ENCODE data around the gene SLX4. TPM values are rescaled to one million over a fixed set of nuclear protein-coding genes. Genes with fewer than 3 reads are reported as not detected.
"Not testable (repeated sequence)": the region's sequence is repeated elsewhere in the genome, so short reads cannot be mapped to it uniquely, and the experiment has no call there.

SLX4 gene
- total RNA-seq, 1 experiment from 2014 or later = 7.4 TPM

DNA sequence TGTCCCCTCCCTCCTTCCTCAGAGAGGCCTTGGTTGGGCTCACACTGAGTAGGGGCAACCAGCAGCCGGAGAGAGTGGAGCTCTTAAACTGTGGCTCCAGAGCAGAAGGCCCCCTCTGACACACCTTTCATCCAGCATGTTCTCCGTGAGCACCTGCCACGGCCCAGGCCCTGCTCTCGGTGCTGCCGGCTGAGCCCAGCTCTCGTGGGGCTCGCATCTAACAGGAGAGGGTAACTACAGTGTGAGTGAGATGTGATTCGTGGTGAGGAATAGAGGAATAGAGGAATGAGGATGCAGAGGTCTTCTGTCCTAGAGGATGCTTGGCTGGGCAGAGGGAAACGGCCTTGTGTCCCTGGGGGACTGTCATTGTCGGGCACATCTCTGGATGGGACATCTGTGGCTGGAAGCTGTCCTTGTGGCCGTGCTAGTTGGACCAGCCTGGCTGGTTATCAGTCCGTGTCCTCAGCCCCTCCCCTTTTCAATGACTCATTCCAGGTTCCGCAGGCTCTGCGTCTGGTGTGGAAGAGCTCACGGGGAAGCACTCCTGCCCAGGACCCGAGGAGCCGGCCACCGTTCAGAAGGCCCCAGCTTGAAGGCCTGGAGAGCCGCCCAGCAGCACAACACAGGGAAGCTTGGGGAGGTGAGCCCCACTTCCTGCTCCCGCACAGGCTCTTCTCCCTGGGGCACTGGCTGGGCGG is 31.1 kb upstream of the SLX4 start:
- peak; percentile 66 for DNase-seq (ENCODE audit: low spot score)

DNA sequence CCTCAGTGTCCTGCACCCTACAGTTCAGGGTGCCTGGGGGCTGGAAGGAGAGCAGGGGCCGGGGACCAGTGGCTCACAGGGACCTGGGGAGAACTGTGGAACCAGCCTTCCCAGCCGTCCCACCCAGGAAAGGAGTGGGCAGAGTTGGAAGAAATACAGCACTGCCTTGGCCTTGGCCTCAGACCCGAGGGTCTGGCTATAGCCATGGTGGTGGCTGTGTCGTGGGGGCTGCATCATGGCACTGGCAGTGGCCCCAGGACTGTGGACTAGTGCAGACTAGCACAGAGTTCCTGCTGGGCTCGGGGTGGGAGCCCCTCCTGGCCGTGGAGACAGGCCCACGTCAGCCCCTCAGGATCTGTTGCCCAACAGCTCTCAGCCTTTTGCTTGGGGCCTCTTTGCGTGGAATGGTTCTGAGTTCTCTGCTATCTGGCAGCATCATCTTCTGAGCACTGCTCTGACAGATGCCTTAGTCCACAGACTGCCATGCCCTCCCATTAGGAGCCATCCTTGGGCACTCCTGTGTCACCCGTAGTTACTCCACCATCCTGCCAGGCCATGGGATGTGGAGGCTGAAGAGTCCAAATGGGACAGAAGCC is 30.5 kb upstream of the SLX4 start:
- DNase-seq (ENCODE audit: low spot score) = no peak

DNA sequence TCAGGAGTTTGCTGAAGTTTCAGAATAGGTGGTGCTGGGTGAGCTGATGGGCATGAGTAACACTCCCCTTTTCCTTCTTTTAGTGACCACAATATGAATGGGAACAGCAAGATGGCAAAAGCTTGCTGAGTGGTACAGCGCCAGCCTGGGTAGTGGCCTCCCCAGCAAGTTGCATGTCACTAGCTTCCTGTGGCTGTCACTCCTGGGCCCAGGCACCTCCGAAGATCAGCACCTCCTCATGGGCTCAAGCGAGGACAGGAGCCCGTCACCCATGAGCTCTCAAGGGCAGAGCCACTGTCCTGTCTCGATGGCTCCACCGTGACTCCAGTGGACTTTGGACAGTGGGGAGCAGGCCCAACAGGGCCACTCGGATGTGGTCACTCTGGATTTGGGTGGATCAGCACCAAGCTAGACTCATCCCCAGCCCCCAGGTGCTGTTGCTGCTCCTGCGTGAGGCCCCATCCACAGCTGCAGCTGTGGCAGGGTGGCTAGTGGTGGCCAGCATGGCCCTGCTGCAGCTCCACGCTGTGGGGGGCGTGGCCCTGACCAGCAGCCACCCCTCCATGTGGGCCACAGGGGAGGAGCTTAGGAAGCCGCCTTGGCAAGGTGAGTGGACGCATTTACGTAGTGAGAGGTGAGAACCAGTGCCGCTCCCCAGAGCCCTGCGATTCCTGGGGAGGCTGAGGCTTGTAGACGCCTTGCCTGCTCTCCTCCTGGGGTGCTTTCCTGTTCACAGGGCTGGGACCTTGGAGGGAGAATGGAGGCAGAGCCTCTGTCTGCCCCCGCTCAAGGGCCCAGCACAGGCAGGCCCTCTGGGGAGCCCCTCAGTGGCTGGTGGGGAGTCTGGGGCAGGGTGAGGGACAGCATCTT is 29.5 kb upstream of the SLX4 start:
- no peak for DNase-seq (ENCODE audit: low spot score)

DNA sequence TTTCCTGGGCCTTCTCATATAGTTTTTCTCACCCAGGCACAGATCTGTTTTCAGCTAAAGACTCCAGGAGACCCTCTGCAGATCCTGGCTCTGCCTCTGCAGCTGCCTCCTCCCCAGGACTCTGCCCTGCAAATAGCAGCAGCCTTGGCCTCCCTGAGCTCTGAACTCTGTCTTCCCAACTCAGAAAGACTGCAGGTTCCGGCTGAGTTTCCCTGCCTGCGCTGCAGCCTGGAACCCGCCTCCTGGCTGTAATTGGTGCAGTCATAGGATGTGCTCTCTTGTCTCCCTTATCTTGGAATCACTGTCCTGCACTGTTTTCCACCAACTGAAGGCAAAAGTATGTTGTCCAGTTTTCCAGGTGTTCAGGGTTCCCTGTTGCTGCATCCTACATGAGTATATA is 28.8 kb upstream of the SLX4 start:
- DNase-seq (ENCODE audit: low spot score) = no peak

GRCh38 chr16:3638916-3639644 is 27.7 kb upstream of the SLX4 start:
- no peak for DNase-seq (ENCODE audit: low spot score)

DNA sequence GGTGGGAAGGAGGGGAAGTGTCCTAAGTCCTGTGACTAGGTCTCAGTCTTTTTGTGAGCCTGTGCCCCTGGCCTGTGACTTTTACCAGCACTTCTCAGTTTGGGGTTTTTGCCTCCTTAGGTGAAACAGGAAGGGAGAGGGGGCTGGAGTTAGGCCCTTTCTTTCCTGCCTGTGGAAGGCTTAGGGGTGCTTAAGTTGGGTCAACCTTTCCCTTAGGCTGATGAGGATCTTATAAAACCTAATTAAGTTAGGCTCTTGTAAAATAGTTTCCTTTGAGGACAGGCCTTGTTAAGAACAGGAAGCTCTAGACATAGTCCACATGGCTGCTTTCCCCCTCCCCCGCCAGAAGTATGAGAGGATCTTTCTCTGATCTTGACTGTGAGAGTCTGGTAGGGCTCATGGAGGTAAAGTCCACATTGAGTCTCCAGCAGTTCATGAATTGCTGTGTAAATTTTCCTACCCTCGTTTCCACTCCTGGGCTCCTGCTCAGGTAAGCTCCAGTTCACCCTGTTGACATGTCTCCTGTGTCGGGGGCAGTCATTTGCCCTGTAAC is 26.0 kb upstream of the SLX4 start:
- DNase-seq (ENCODE audit: low spot score) = no peak

DNA sequence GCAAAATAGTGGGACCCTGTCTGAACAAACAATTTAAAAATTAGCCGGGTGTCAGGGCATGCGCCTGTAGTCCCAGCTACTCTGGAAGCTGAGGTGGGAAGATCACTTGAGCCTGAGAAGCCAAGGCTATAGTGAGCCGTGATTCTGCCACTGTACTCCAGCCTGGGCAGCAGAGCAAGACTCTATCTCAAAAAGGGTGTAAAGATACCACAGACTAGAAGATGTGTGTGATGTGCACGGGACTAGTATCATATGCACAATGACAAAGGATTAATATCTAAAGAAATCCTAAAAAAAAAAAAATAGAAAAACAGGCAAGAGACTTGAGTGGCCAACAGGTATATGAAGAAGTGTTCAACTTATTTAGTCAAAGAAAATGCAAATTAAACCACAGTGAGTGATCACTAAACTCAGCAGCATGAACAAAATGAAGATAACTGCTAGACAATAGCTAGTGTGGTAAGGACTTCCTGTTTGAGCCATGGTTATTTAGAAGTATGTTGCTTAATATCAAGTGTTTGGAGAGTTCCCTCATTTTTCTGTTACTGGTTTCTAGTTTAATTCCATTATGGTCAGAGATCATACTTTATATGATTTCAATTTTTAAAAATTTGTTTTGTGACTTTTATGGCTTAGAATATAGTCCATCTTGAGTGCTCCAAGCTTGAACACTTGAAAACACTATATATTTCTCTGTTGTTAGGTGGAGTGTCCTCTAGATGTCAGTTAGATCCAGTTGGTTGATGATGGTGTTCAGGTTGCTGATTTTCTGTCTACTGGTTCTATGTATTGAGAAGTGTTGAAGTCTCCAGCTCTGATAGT is 14.7 kb upstream of the SLX4 start:
- no peak for DNase-seq (ENCODE audit: low spot score)

- DNase-seq (ENCODE audit: low spot score) = no peak
Observed at GRCh38 chr16:3625331-3625730, 13.9 kb upstream of the SLX4 start.

GRCh38 chr16:3623642-3624041 is 12.2 kb upstream of the SLX4 start:
- no peak for DNase-seq (ENCODE audit: low spot score)

GRCh38 chr16:3618769-3619141 is 7.3 kb upstream of the SLX4 start:
- DNase-seq (ENCODE audit: low spot score) = peak; percentile 88

DNA sequence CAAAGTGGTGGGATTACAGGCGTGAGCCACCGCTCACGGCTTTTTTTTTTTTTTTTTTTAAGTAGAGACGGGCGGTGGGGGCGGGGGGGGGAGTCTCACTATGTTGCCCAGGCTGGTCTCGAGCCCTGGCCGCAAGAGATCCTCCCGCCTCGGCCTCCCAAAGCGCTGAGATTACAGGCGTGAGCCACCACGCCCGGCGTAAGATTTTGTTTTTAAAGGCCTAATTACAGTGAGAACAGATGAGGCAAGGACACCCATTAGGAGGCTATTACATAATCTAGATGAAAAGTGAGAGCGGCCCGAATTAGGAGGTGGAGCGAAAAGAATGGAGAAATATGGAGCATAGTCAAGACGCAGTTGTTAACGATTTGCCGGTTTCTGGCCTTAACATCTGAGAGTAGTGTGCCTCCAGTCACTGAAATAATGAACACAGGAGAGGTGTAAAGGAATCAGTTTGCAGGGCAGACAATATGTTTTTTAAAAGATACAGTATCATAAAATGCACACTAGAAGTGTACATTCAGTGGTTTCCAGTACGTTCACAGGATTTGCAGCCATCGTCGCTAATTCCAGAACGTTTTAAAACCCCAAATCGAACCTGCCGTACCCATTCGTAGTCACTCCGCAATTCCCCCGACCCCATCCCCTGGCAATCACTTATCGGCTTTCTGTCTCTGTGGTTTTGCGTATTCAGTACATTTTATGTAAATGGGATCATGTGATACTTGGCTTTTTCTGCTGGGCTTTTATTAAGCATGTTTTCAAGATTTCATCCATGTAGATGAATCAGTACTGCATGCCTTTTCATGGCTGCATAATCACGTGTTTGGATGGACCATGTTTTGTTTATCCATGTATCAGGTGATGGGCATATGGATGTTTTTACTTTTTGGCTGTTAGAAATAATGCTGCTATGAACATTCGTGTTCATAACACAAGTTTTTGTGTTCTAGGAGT is 1.4 kb upstream of the SLX4 start:
- DNase-seq (ENCODE audit: low spot score) = no peak

GRCh38 chr16:3610698-3611145 is 684 bp downstream of the SLX4 start:
- peak; percentile 21 for DNase-seq (ENCODE audit: low spot score)

- no peak for DNase-seq (ENCODE audit: low spot score)
Observed at GRCh38 chr16:3609895-3610697, 1.3 kb downstream of the SLX4 start.

DNA sequence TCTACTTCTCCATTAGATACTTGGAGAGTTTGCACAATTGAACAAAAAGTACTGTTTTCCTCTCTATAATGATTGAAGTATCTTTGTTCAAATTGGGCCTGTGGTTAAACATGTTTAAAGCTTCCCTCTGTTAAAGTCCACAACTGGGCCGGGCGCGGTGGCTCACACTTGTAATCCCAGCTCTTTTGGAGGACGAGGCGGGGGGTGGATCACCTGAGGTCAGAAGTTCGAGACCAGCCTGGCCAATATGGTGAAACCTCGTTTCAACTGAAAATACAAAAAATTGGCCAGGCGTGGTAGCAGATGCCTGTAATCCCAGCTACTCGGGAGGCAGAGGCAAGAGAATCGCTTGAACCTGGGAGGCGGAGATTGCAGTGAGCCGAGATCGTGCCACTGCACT is 2.4 kb downstream of the SLX4 start:
- DNase-seq (ENCODE audit: low spot score) = not testable (repeated sequence)

DNA sequence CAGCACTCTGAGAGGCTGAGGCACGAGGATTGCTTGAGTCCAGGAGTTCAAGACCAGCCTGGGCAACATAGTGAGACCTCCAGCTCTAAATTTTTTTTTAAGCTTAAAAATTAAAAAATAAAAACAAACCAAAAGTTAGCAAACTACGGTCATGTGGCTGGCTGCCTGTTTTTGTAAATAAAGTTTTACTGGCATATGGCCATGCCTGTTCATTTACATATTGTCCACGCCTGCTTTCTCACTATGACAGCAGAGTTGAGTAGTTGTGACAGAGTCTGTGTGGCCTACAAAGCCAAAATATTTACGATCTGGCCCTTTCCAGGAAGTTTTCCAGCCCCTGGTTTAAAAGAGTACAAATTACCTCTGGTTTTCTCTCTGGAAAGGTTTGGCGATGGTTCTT is 3.3 kb downstream of the SLX4 start:
- DNase-seq (ENCODE audit: low spot score) = no peak

GRCh38 chr16:3607634-3608033 is 3.8 kb downstream of the SLX4 start:
- no peak for DNase-seq (ENCODE audit: low spot score)

DNA sequence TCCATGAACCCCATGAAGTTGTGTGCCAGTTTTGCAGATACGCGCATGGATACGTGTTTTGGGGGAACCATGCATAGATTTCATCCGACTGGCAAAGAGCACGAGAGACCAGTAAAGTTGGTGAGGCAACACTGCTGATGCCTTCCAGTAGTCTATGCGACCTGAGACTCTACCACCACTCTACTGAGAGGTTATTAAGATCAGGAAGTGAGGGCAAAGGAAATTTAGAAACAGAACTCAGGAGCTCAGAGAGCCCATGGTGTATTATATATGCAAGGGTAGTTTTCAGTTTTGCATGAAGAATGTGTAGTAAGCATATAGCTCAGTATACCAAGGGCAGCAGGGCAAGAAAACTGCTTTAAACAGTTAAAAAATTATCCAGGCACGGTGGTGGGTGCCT is 4.2 kb downstream of the SLX4 start:
- no peak for DNase-seq (ENCODE audit: low spot score)

DNA sequence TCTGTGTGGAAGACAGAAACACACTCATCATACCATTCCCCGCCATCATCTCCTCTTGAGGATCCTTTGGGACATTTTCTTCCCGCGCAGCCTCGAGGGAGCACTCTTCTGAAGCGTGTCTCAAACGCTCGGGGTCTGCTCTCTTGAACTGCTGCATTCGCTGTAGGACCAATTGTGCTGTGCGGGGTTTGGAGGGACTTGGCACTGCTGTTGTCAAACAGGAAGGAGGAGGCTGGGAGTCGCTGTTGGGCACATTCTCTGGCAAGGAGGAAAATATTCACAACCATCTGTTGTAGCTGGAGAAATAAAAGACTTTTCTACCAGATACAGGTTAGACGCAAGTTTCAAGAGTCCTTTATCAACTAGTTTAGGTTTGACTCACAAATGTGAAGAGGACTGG is 5.0 kb downstream of the SLX4 start:
- no peak for DNase-seq (ENCODE audit: low spot score)

- DNase-seq (ENCODE audit: low spot score) = no peak
Observed at GRCh38 chr16:3602320-3602653, 9.1 kb downstream of the SLX4 start.
